Heart right ventricle (tissue), 16 donors: Measurements from ENCODE around the gene CDK9. TPM values are rescaled to one million over a fixed set of nuclear protein-coding genes. Genes with fewer than 3 reads are reported as not detected.
A peak's percentile ranks its signal among the peaks of the same experiment; 100 is the strongest.

Experiments used
- ATAC-seq, 8 donors: fragments of 200-7000 bp; cut with Tn5 transposase; one replicate each; pipeline ENCODE4 v1.9.1; 2020; ENCODE audit warnings: mild to moderate bottlenecking in 8 of 8, moderate library complexity in 8 of 8, moderate number of reproducible peaks in 1 of 8
- DNase-seq, 2 donors: peaks; one replicate each; pipeline ENCODE4 v3.0.0-alpha.2; 2020
- H3K27ac ChIP-seq, 10 donors: fragments of 200-600 bp; sonication (generic) in 2 of 10; one replicate each; pipeline versions ENCODE4 v1.5.0 to v1.8.0; 2020 to 2022; ENCODE audit warnings: mild to moderate bottlenecking in 3 of 10
- H3K27me3 ChIP-seq, 7 donors: fragments of 200-600 bp; one replicate each; pipeline ENCODE4 v1.8.0; 2021 to 2022; ENCODE audit warnings: mild to moderate bottlenecking in 2 of 7
- H3K36me3 ChIP-seq, 9 donors: fragments of 200-600 bp; sonication (generic) in 1 of 9; one replicate each; pipeline versions ENCODE4 v1.5.0 to v1.8.0; 2020 to 2022; ENCODE audit warnings: mild to moderate bottlenecking in 2 of 9
- H3K4me1 ChIP-seq, 9 donors: fragments of 200-600 bp; sonication (generic) in 1 of 9; one replicate each; pipeline versions ENCODE4 v1.5.0 to v1.8.0; 2020 to 2022; ENCODE audit warnings: mild to moderate bottlenecking in 4 of 9
- H3K4me3 ChIP-seq, 10 donors: fragments of 200-600 bp; sonication (generic) in 2 of 10; one replicate each; pipeline versions ENCODE4 v1.5.0 to v1.8.0; 2020 to 2022; ENCODE audit warnings: mild to moderate bottlenecking in 7 of 10, moderate library complexity in 2 of 10
- H3K9me3 ChIP-seq, 11 donors: fragments of 200-600 bp in 10 of 11; sonication (generic) in 2 of 11; one replicate each; pipeline versions ENCODE4 v1.5.0 to v1.8.0; 2013 to 2022; ENCODE audit warnings: mild to moderate bottlenecking in 2 of 11, control low read depth in 1 of 11, moderate library complexity in 1 of 11
- CTCF ChIP-seq, 9 donors: fragments of 200-600 bp; sonication (generic) in 2 of 9; IDR thresholded peaks; one replicate each; pipeline versions ENCODE4 v1.5.0 to v1.8.0; 2021 to 2022; ENCODE audit warnings: antibody characterized with exemption in 9 of 9, mild to moderate bottlenecking in 5 of 9, moderate library complexity in 1 of 9
- WGBS, 2 donors: extraction: QIAGEN DNeasy Blood & Tissue Kit; methylation state at CpG; one replicate each; pipeline ENCODE4 v1.1.7; 2013; ENCODE audit warnings: inconsistent platforms in 1 of 2; 5-methylcytosine and 5-hydroxymethylcytosine counted together
- intact Hi-C, 10 donors: fragments of 100-400 bp; cut with DNase I; formaldehyde crosslinking; loops; one replicate each; pipeline versions ENCODE4 v1.11.1 to v1.14.2; 2022
- polyA plus RNA-seq, 2 donors: library from polyadenylated mRNA; stranded (reverse); fragments of 200-250 nt; gene quantifications; one replicate each; pipeline ENCODE4 v1.2.3, GENCODE V29; 2013
- total RNA-seq, 10 donors: library from RNA; stranded (reverse); fragmentation: NEBNext Ultra II Directional in 3 of 10; extraction: Animal tissue kit (Norgen Biotek cat#: 25700) in 3 of 10; gene quantifications; one replicate each; pipeline versions ENCODE4 v1.2.1 to v1.2.4, GENCODE V29; 2021 to 2023
- donor health status: Arrhythmogenic right ventricular cardiomyopathy.
- donor health status: ischemic (EF 13 %, LVEDD 7.1; RV severe dilation, severe dysfunction).
- donor health status: healthy with polysubstance abuse.
- donor health status: DM: no; HTN: yes; CAD: no.
- donor health status: DM: no; HTN: no; CAD: no.
- donor health status: ischemic (EF 25% LVEDD 6.9; RV normal size, moderate dysfunction).
- donor health status: ischemic (EF 25% LVEDD 5.7; RV mildly dilated, moderate dysfunction).
- donor health status: healthy.
- donor health status: DM: yes; HTN: yes; CAD: no.
- donor health status: Ischemic cardiomyopathy.
- donor health status: ischemic (EF 35%, LVEDD 5.7; RV mildly dilated, moderate dysfunction).
- donor health status: nonischemic (EF 11% LVEDD 7.7; RV severe dilation, severe dysfunction).
- donor health status: DM: yes; HTN: yes; CAD: no.
- donor health status: PGD.
- donor health status: ischemic (EF 29% LVEDD 5.4; RV normal size, mild dysfunction).
- donor health status: nonischemic (EF 23%, LVEDD 6.1; RV moderate dilation, normal function).

CDK9 gene
- total and polyA plus RNA-seq, 12 donors = 30.9 to 59.0 (median 44.1) TPM

- no peak for DNase-seq
- H3K9me3 ChIP-seq = no peaks in the 10 kb centered on the region
- H3K36me3 ChIP-seq = peaks cover 0 to 74% (median 24%) of the 10 kb centered on the region in 9 donors
- peak overlapping the region in 2 of 10 donors; percentile 34 to 46 for H3K4me3 ChIP-seq
- no peak for ATAC-seq
- H3K4me1 ChIP-seq = peaks cover 5 to 68% (median 17%) of the 10 kb centered on the region in 9 donors
- peaks cover 0 to 40% (median 27%) of the 10 kb centered on the region in 7 donors for H3K27me3 ChIP-seq
- WGBS, 2 donors = 73 to 75% methylated on average over 7 to 8 of the region's 8 CpGs
- H3K27ac ChIP-seq = peak overlapping the region in 4 of 10 donors; percentile 69 to 86 (median 82)
- intact Hi-C loops = no loop called here
- no peak for TF ChIP-seq CTCF (IDR thresholded peaks at IDR 0.05)
These were observed 32.2 kb upstream of the CDK9 start for GRCh38 chr9:127753622-127754021.

- Histone ChIP-seq H3K27ac (peak overlapping the region in 9 of 10 donors; percentile 60 to 86 (median 69)), H3K27me3 (peaks cover 0 to 45% (median 27%) of the 10 kb centered on the region in 7 donors), H3K4me1 (peaks cover 6 to 75% (median 22%) of the 10 kb centered on the region in 9 donors), H3K9me3 (no peaks in the 10 kb centered on the region), H3K36me3 (peaks cover 0 to 74% (median 16%) of the 10 kb centered on the region in 9 donors), H3K4me3 (peak overlapping the region in 8 of 10 donors; percentile 24 to 51 (median 42))
- TF ChIP-seq CTCF (IDR thresholded peaks at IDR 0.05) = no peak
- DNase-seq (no peak), ATAC-seq (peak in 5 of 8 donors; percentile 9 to 31 (median 18))
- intact Hi-C loops = no loop called here
- 22 to 32% methylated on average over 75 to 86 of the region's 86 CpGs for WGBS, 2 donors
These were observed 31.5 kb upstream of the CDK9 start for GRCh38 chr9:127754099-127755060.

- DNase-seq = no peak
- H3K4me1 ChIP-seq = peaks cover 6 to 85% (median 23%) of the 10 kb centered on the region in 9 donors
- peak overlapping the region in 9 of 10 donors; percentile 60 to 86 (median 69) for H3K27ac ChIP-seq
- H3K27me3 ChIP-seq = peaks cover 0 to 45% (median 27%) of the 10 kb centered on the region in 7 donors
- WGBS, 2 donors = 15 to 18% methylated on average over 48 to 60 of the region's 61 CpGs
- peak; percentile 20 to 67 (median 48) for ATAC-seq
- no peak for TF ChIP-seq CTCF (IDR thresholded peaks at IDR 0.05)
- intact Hi-C loops = no loop called here
- H3K4me3 ChIP-seq = peak overlapping the region; percentile 12 to 51 (median 38)
- no peaks in the 10 kb centered on the region for H3K9me3 ChIP-seq
- peaks cover 0 to 74% (median 12%) of the 10 kb centered on the region in 9 donors for H3K36me3 ChIP-seq
These were observed 30.5 kb upstream of the CDK9 start for GRCh38 chr9:127755061-127756060.
